Left cardiac atrium (tissue), 4 donors: ENCODE results near the gene THUMPD1. TPM values are rescaled to one million over a fixed set of nuclear protein-coding genes. Genes with fewer than 3 reads are reported as not detected.
"Not testable (repeated sequence)": the region's sequence is repeated elsewhere in the genome, so short reads cannot be mapped to it uniquely, and the experiment has no call there.

Source experiments
- ATAC-seq, 2 donors: fragments of 200-7000 bp; cut with Tn5 transposase; one replicate each; pipeline ENCODE4 v1.9.1; 2020; ENCODE audit warnings: mild to moderate bottlenecking in 2 of 2, moderate library complexity in 2 of 2
- DNase-seq: peaks from one replicate; pipeline ENCODE4 v3.0.0-alpha.2; 2020
- intact Hi-C, 2 donors: fragments of 100-400 bp; cut with DNase I; formaldehyde crosslinking; loops; one replicate each; pipeline versions ENCODE4 v1.14.1 to v1.15.1; 2022 to 2023
- long read RNA-seq: library from polyadenylated mRNA; unstranded; transcript quantifications from one replicate; pipeline ENCODE4 v2.0.0, GENCODE V29; 2021
- total RNA-seq, 2 donors: library from RNA; stranded (reverse); fragmentation: NEBNext Ultra II Directional; extraction: Animal tissue kit (Norgen Biotek cat#: 25700); gene quantifications; one replicate each; pipeline ENCODE4 v1.2.1, GENCODE V29; 2021
- donor health status: DM: no; HTN: yes; CAD: no.
- donor health status: DM: no; HTN: yes; CAD: no; lungs with severe emphysema.
- donor health status: DM: yes; HTN: yes; CAD: no.
- donor health status: Dilated cardiomyopathy.

Gene THUMPD1, protein sequence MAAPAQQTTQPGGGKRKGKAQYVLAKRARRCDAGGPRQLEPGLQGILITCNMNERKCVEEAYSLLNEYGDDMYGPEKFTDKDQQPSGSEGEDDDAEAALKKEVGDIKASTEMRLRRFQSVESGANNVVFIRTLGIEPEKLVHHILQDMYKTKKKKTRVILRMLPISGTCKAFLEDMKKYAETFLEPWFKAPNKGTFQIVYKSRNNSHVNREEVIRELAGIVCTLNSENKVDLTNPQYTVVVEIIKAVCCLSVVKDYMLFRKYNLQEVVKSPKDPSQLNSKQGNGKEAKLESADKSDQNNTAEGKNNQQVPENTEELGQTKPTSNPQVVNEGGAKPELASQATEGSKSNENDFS
- 10 to 100 TPM; 17.3 to 20.3 TPM for total RNA-seq
- long read RNA-seq, full-length matches to known transcripts, result 33 of 34 reads
- long read RNA-seq, partial matches to known transcripts, result 0 of 34 reads
- long read RNA-seq, other reads (novel, unspliced or antisense), result 1 of 34 reads

- peak; percentile 97 for DNase-seq
- intact Hi-C loops, result no loop called here
- peak; percentile 98 for ATAC-seq
Measured at GRCh38 chr16:20741554-20742285, at the start of gene THUMPD1. THUMPD1 (minus strand) TSS chr16:20741818; CDS start chr16:20741739, 79 bp downstream.

DNA sequence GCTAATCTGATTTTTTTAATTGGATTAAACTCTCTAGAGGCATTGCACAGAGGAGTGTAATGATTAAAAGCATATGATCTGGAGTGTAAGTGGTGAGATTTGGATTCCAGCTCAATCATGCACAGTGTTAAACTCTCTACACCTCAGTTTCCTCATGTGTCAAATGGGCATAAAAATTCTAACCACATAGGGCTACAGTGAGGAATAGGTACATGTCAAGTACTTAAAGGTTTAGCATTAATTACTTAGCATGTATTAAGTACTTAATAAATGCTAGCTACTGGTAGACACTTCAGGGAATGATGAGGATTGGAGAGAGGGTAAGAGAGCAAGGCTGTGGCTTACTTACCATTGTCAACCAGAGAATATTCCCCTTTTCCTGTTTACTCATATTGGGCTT is 47.5 kb upstream of the THUMPD1 start:
- intact Hi-C loops, result no loop called here
- DNase-seq, result no peak
- ATAC-seq, result no peak

DNA sequence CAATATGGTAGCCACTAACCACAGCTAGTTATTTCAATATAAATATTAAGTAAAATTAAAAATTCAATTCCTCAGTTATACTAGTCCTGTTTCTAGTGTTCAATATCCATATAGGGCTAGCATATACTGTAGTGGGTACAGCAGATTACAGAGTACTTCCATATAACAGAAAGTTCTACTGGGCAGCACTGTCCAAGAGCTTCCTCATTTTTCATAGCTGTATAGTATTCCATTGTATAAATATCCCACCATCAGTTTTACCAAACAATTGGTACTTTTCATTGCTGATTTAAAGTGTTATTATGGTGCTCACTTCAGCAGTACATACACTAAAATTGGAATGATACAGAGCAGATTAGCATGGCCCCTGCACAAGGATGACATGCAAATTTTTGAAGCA is 42.6 kb upstream of the THUMPD1 start:
- no peak for DNase-seq
- intact Hi-C loops, result no loop called here
- no peak for ATAC-seq

- no peak for ATAC-seq
- intact Hi-C loops, result no loop called here
- no peak for DNase-seq
Measured at GRCh38 chr16:20782470-20782869, 40.9 kb upstream of the THUMPD1 start.

DNA sequence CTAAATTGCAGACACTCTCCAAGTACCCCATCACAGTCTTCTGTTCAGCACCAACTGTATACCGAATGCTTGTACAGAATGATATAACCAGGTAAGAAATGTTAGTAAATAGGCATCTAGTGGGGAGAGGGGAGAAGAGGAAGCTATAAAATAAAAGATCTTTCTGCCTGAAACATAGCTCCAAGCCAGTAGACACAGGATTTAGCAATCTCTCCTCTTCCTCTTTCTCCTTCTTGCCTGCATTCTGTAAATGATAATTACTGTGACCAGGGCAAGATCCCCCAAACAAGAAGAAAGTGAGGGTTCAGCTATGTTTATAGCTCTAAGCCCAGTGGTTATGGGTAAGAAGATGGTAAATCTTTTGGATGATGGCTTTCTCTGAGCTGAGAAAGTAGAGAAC is 40.1 kb upstream of the THUMPD1 start:
- intact Hi-C loops, result no loop called here
- ATAC-seq, result no peak
- no peak for DNase-seq

- intact Hi-C loops, result no loop called here
- peak; percentile 34 to 42 for ATAC-seq
- DNase-seq, result peak; percentile 21
Measured at GRCh38 chr16:20774703-20775362, 33.2 kb upstream of the THUMPD1 start.

GRCh38 chr16:20773679-20774078 is 32.1 kb upstream of the THUMPD1 start:
- intact Hi-C loops, result no loop called here
- no peak for ATAC-seq
- DNase-seq, result no peak

DNA sequence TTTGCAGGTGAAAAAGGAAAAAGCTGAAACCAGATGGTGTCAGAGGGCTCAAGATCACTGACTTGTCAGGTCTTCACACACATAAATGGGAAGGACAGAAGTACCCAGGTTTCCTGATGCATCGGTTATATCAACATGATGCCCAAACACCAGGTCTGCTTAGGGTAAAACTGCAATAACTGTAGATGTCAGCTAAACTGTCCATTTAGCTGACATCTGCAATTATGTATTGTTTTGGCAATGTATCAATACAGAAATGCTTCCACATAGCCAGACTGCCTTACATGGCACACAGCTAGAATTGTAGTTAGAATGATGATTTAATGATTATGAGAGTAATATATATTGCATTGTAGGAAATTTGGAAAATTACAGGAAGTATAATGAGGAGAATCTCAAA is 27.2 kb upstream of the THUMPD1 start:
- DNase-seq (no peak), ATAC-seq (no peak)
- intact Hi-C loops, result no loop called here

DNA sequence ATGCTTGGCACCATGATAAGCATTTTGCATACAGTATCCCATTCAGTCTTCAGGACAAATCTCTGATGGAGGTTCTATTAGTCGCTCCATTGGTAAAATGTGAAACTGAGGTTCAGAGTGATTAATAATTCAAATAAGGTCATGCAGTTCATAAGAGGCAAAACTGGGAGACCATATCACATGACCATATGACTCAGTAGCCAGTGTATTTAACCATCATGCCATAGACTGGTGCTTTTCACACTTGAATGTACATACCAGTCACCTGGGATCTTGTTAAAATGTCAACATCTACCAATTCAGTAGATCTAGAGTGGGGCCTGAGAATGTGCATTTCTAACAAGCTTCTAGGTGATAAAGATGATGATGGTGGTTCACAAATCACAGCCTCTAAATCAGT is 26.5 kb upstream of the THUMPD1 start:
- DNase-seq (no peak), ATAC-seq (no peak)
- intact Hi-C loops, result no loop called here

GRCh38 chr16:20767577-20767976 is 26.0 kb upstream of the THUMPD1 start:
- DNase-seq (no peak), ATAC-seq (no peak)
- intact Hi-C loops, result no loop called here

GRCh38 chr16:20766294-20766693 is 24.7 kb upstream of the THUMPD1 start:
- DNase-seq (no peak), ATAC-seq (no peak)
- intact Hi-C loops, result no loop called here

- DNase-seq, result no peak
- intact Hi-C loops, result no loop called here
- ATAC-seq, result no peak
Measured at GRCh38 chr16:20765732-20766131, 24.1 kb upstream of the THUMPD1 start.

GRCh38 chr16:20764448-20764847 is 22.8 kb upstream of the THUMPD1 start:
- intact Hi-C loops, ATAC-seq, DNase-seq: not testable (repeated sequence)

DNA sequence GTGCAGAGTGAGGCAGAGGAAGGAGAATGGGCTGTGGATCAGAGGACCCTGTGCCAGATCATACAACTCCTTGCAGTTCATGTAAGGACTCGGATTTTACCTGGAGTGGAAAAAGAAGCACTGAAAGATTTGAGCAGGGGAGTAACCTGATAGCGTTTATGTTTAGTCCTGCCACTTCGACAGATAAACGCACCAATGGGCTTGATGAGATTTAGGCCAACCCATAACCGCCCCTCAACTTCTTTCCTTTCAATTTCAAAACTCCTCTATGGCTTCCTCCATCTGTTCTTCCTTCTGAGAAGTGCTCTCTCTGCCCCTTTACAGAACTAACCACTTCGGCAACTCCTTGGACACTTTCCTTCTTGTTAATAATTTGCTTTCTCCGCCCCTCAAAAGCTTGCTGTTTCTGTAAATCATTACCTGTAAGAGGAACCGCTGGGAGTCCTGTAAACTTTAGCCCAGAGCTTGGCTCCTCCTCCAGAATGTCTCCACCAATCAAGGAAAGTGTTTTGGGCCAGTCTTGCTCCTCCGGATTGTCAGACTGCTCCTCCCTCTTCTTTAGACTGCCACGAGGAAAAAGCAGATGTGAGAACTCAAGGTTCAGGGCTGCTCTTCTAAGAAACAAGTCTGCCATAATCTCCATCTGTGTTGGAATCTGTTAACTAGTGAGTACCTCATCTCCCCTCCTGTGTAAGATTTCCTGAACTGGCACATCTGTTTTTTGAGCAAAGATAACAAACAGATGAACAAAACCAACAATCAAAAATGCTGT is 22.0 kb upstream of the THUMPD1 start, which contains the start of gene ACSM3:
ACSM3 (plus strand) TSS at position 554 of the 772 bp plus-strand sequence. CDS start 6,021 bp downstream, outside the sequence.
- intact Hi-C loops, result no loop called here
- ATAC-seq (peak; percentile 98 to 99), DNase-seq (peak; percentile 37)

DNA sequence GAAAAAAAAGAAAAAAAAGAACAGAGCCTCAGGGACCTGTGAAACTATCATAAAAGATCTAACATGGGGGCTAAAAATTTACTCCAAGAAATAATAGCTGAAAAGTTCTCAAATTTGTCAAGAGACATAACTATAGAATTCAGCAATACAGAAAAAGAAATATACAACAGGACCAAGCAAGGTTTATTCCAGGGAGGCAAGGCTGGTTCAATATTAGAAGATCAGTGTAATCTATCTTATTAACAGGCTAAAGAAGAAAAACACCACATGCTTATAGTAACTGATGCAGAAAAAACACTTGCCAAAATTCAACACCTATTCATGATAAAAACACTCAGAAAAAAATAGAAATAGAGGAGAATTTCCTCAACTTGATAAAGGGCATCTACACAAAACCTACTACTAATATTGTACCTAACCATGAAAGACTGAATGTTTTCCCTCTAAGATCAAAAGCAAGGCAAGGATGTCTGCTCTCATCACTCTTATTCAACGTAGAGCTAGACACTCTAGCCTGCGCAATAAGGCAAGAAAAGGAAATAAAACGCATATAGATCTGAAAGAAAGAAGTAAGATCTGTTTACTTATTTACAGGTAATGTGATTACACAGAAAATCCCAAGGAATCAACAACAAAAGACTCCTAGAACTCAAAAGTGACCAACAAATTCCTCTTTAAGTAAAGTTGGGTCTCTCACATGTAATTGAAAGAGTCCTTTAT is 20.9 kb upstream of the THUMPD1 start:
- no peak for ATAC-seq
- no peak for DNase-seq
- intact Hi-C loops, result no loop called here

- ATAC-seq (no peak), DNase-seq (no peak)
- intact Hi-C loops, result no loop called here
Measured at GRCh38 chr16:20761175-20761574, 19.6 kb upstream of the THUMPD1 start.

- intact Hi-C loops, result no loop called here
- no peak for ATAC-seq
Measured at GRCh38 chr16:20760346-20760745, 18.7 kb upstream of the THUMPD1 start.

GRCh38 chr16:20755799-20756198 is 14.2 kb upstream of the THUMPD1 start:
- DNase-seq, intact Hi-C loops, ATAC-seq: not testable (repeated sequence)

More at GRCh38 chr16:20760346-20760745, 18.7 kb upstream of the THUMPD1 start:
- DNase-seq, result no peak
